Cerebellar cortex (tissue), 1 donor: ENCODE data around the gene INPP4B.
A peak's percentile ranks its signal among the peaks of the same experiment; 100 is the strongest.
"Not testable (repeated sequence)": the region's sequence is repeated elsewhere in the genome, so short reads cannot be mapped to it uniquely, and the experiment has no call there.

Source experiments
- DNase-seq: peaks from one replicate; pipeline ENCODE4 v3.0.0-alpha.2; 2015; ENCODE audit warnings: low spot score

The INPP4B gene

GRCh38 chr4:142411993-142412392, 434.1 kb downstream of the INPP4B start:
- DNase-seq, result no peak

GRCh38 chr4:142408003-142408441, 438.1 kb downstream of the INPP4B start:
- peak; percentile 24 for DNase-seq

GRCh38 chr4:142407596-142407995, 438.5 kb downstream of the INPP4B start:
- no peak for DNase-seq

- DNase-seq, result no peak
These were observed 439.1 kb downstream of the INPP4B start for GRCh38 chr4:142406917-142407501.

GRCh38 chr4:142406499-142406835, 439.6 kb downstream of the INPP4B start:
- DNase-seq, result no peak

- DNase-seq, result peak; percentile 66
These were observed 440.2 kb downstream of the INPP4B start for GRCh38 chr4:142405695-142406498.

GRCh38 chr4:142405021-142405694, 440.9 kb downstream of the INPP4B start:
- peak; percentile 81 for DNase-seq

- no peak for DNase-seq
These were observed 441.9 kb downstream of the INPP4B start for GRCh38 chr4:142404191-142404611.

- peak; percentile 36 for DNase-seq
These were observed 443.2 kb downstream of the INPP4B start for GRCh38 chr4:142402900-142403299.

- DNase-seq, result peak; percentile 47
These were observed 443.9 kb downstream of the INPP4B start for GRCh38 chr4:142402156-142402555.

GRCh38 chr4:142397364-142397991, 448.6 kb downstream of the INPP4B start:
- DNase-seq, result not testable (repeated sequence)

GRCh38 chr4:142396279-142396678, 449.8 kb downstream of the INPP4B start:
- DNase-seq, result no peak

GRCh38 chr4:142393127-142393526, 453.0 kb downstream of the INPP4B start:
- DNase-seq, result no peak

GRCh38 chr4:142386856-142387255, 459.2 kb downstream of the INPP4B start:
- DNase-seq, result no peak

- DNase-seq, result no peak
These were observed 459.7 kb downstream of the INPP4B start for GRCh38 chr4:142386449-142386848.

- DNase-seq, result no peak
These were observed 462.2 kb downstream of the INPP4B start for GRCh38 chr4:142383800-142384470.

GRCh38 chr4:142383354-142383753, 462.7 kb downstream of the INPP4B start:
- no peak for DNase-seq

GRCh38 chr4:142380052-142380602, 466.0 kb downstream of the INPP4B start:
- DNase-seq, result no peak

GRCh38 chr4:142379277-142380051, 466.6 kb downstream of the INPP4B start:
- peak; percentile 18 for DNase-seq

- DNase-seq, result no peak
These were observed 467.9 kb downstream of the INPP4B start for GRCh38 chr4:142378179-142378578.
